Upper lobe of left lung (tissue), 6 donors: ENCODE measurements around the gene DLX5. TPM values are rescaled to one million over a fixed set of nuclear protein-coding genes. Genes with fewer than 3 reads are reported as not detected.
"Not testable (repeated sequence)": the region's sequence is repeated elsewhere in the genome, so short reads cannot be mapped to it uniquely, and the experiment has no call there.

Experiments used
- ATAC-seq, 2 donors: fragments of 200-7000 bp; cut with Tn5 transposase; one replicate each; pipeline ENCODE4 v1.9.1; 2022; ENCODE audit warnings: mild to moderate bottlenecking in 2 of 2, moderate library complexity in 2 of 2; ENCODE audit not compliant: low FRiP score in 2 of 2
- DNase-seq, 2 donors: peaks; one replicate each; pipeline ENCODE4 v3.0.0-alpha.2; 2019 to 2020
- H3K27ac ChIP-seq, 4 donors: fragments of 200-600 bp; sonication (generic); one replicate each; pipeline ENCODE4 v1.5.1; 2016 to 2019
- H3K27me3 ChIP-seq, 4 donors: fragments of 200-600 bp; sonication (generic); one replicate each; pipeline ENCODE4 v1.5.1; 2017 to 2019
- H3K36me3 ChIP-seq, 4 donors: fragments of 200-600 bp; sonication (generic); one replicate each; pipeline ENCODE4 v1.5.1; 2016 to 2019
- H3K4me1 ChIP-seq, 4 donors: fragments of 200-600 bp; sonication (generic); one replicate each; pipeline ENCODE4 v1.5.1; 2018 to 2019
- H3K4me3 ChIP-seq, 4 donors: fragments of 200-600 bp; sonication (generic); one replicate each; pipeline ENCODE4 v1.5.1; 2017 to 2019; ENCODE audit warnings: mild to moderate bottlenecking in 2 of 4, moderate library complexity in 1 of 4
- H3K9me3 ChIP-seq, 4 donors: fragments of 200-600 bp; sonication (generic); one replicate each; pipeline ENCODE4 v1.5.1; 2018 to 2019
- CTCF ChIP-seq, 6 experiments: fragments of 450-650 bp in 4 of 6; fragments of 200-600 bp in 2 of 6; sonication (generic) in 2 of 6; IDR thresholded peaks; one replicate each; pipeline ENCODE4 v1.5.1; 2016 to 2019; ENCODE audit warnings: antibody characterized with exemption in 6 of 6
- EP300 ChIP-seq, 4 donors: sonication (generic); formaldehyde crosslinking; IDR thresholded peaks; one replicate each; pipeline ENCODE4 v1.5.1; 2017; ENCODE audit warnings: antibody characterized with exemption in 4 of 4, control low read depth in 2 of 4
- POLR2A ChIP-seq, 4 donors: fragments of 450-650 bp; IDR thresholded peaks; one replicate each; pipeline ENCODE4 v1.5.1; 2016 to 2017; ENCODE audit warnings: antibody characterized with exemption in 4 of 4, mild to moderate bottlenecking in 2 of 4
- POLR2AphosphoS5 ChIP-seq, 2 donors: sonication (generic); formaldehyde crosslinking; IDR thresholded peaks; one replicate each; pipeline ENCODE4 v1.5.1; 2017; ENCODE audit warnings: antibody characterized with exemption in 2 of 2
- WGBS, 2 donors: methylation state at CpG; one replicate each; pipeline ENCODE4 v1.1.5; 2017 to 2018; 5-methylcytosine and 5-hydroxymethylcytosine counted together
- total RNA-seq, 6 donors: library from RNA; depleted of rRNA in 4 of 6; stranded (reverse); fragments of >200 nt in 4 of 6; gene quantifications; one replicate each; pipeline versions ENCODE4 v1.1.0 to v1.2.1, GENCODE V29; 2016 to 2021
- donor health status: DM: no; HTN: no; CAD: no; lungs with moderate emphysema.
- donor health status: DM: no; HTN: yes; CAD: no; lungs with severe emphysema.

DLX5 gene
- not detected for total RNA-seq

- no peak for TF ChIP-seq POLR2A (IDR thresholded peaks at IDR 0.05)
- TF ChIP-seq EP300 (IDR thresholded peaks at IDR 0.05), result no peak
- TF ChIP-seq CTCF (IDR thresholded peaks at IDR 0.05), result no peak
- no peak for TF ChIP-seq POLR2AphosphoS5 (IDR thresholded peaks at IDR 0.05)
- Histone ChIP-seq H3K27ac (no peak within 1 kb of the TSS), H3K4me1 (peaks cover 34 to 48% (median 40%) of the 10 kb centered on the region in 4 donors), H3K9me3 (no peaks in the 10 kb centered on the region), H3K36me3 (no peaks in the 10 kb centered on the region), H3K4me3 (peak within 1 kb of the TSS in 3 of 4 donors; percentile 15 to 38 (median 36)), H3K27me3 (peaks cover 0 to 58% (median 26%) of the 10 kb centered on the region in 4 donors)
- WGBS, 2 donors, result 0 to 7% methylated on average over 23 to 59 of the region's 60 CpGs
- peak in 1 of 2 donors; percentile 84 for DNase-seq
- no peak for ATAC-seq
Measured at GRCh38 chr7:97024209-97025129, at the start of gene DLX5. TSS of gene DLX5 (minus strand) at chr7:97024831. CDS start at chr7:97024623, 208 bp downstream.

GRCh38 chr7:97072025-97072424, 47.4 kb upstream of the DLX5 start:
- not testable (repeated sequence) for H3K9me3 ChIP-seq, H3K36me3 ChIP-seq, H3K4me1 ChIP-seq, ATAC-seq, H3K27ac ChIP-seq, H3K4me3 ChIP-seq, DNase-seq, H3K27me3 ChIP-seq
- 64 to 73% methylated on average over 2 of the region's 2 CpGs for whole genome bisulfite sequencing, 2 donors

GRCh38 chr7:97064972-97065587, 40.4 kb upstream of the DLX5 start:
- TF ChIP-seq POLR2AphosphoS5 (IDR thresholded peaks at IDR 0.05), result no peak
- peak in 5 of 6 experiments; percentile 48 to 56 (median 51) for TF ChIP-seq CTCF (IDR thresholded peaks at IDR 0.05)
- ATAC-seq (peak; percentile 69 to 74), DNase-seq (no peak)
- peaks cover 0 to under 1% (median 0%) of the 10 kb centered on the region in 4 donors for H3K9me3 ChIP-seq
- 43 to 45% methylated on average over 5 of the region's 5 CpGs for WGBS, 2 donors
- H3K36me3 ChIP-seq, result no peaks in the 10 kb centered on the region
- no peaks in the 10 kb centered on the region for H3K4me1 ChIP-seq
- H3K27me3 ChIP-seq, result no peaks in the 10 kb centered on the region
- no peak overlapping the region for H3K27ac ChIP-seq
- H3K4me3 ChIP-seq, result no peak overlapping the region

- Histone ChIP-seq H3K36me3 (no peaks in the 10 kb centered on the region), H3K4me3 (no peak overlapping the region), H3K27me3 (no peaks in the 10 kb centered on the region), H3K4me1 (no peaks in the 10 kb centered on the region), H3K27ac (no peak overlapping the region), H3K9me3 (peaks cover 0 to 3% (median 0%) of the 10 kb centered on the region in 4 donors)
- 59 to 69% methylated on average over 3 of the region's 3 CpGs for WGBS, 2 donors
- ATAC-seq, result no peak
- no peak for DNase-seq
- TF ChIP-seq CTCF (IDR thresholded peaks at IDR 0.05) (no peak), POLR2AphosphoS5 (IDR thresholded peaks at IDR 0.05) (no peak), POLR2A (IDR thresholded peaks at IDR 0.05) (no peak), EP300 (IDR thresholded peaks at IDR 0.05) (no peak)
Measured at GRCh38 chr7:97064020-97064419, 39.4 kb upstream of the DLX5 start.

- no peaks in the 10 kb centered on the region for H3K4me1 ChIP-seq
- ATAC-seq (no peak), DNase-seq (no peak)
- TF ChIP-seq CTCF (IDR thresholded peaks at IDR 0.05), result no peak
- TF ChIP-seq POLR2AphosphoS5 (IDR thresholded peaks at IDR 0.05), result no peak
- no peak for TF ChIP-seq EP300 (IDR thresholded peaks at IDR 0.05)
- TF ChIP-seq POLR2A (IDR thresholded peaks at IDR 0.05), result no peak
- 44 to 63% methylated on average over 2 of the region's 2 CpGs for WGBS, 2 donors
- no peaks in the 10 kb centered on the region for H3K9me3 ChIP-seq
- no peak overlapping the region for H3K4me3 ChIP-seq
- H3K27ac ChIP-seq, result no peak overlapping the region
- no peaks in the 10 kb centered on the region for H3K36me3 ChIP-seq
- H3K27me3 ChIP-seq, result no peaks in the 10 kb centered on the region
Measured at GRCh38 chr7:97043281-97043680, 18.6 kb upstream of the DLX5 start.
